Measurements from ENCODE around the gene TRMT5. TPM values are rescaled to one million over a fixed set of nuclear protein-coding genes. Genes with fewer than 3 reads are reported as not detected.

The TRMT5 gene
- total RNA-seq, 1 experiment from 2014 or later: 23.7 TPM

GRCh38 chr14:60951776-60952435, 29.0 kb downstream of the TRMT5 start:
- no peak for DNase-seq (ENCODE audit: low read depth, low spot score)
- ChIA-PET POLR2A (no interaction called here), CTCF (no interaction called here), RAD21 (ENCODE audit: low non-redundant PET in 1 of 2, low total read pairs in 2 of 2, uncharacterized antibody in 2 of 2, unreplicated experiment in 2 of 2) (no interaction called here)
- no peak overlapping the region for H2AFZ ChIP-seq (ENCODE audit: low read depth, low read length, poor library complexity, severe bottlenecking)
- H3K4me3 ChIP-seq (replicated peaks in 1 of 2; ENCODE audit: low read depth in 1 of 2, low read length in 2 of 2): no peak overlapping the region
- no peaks in the 10 kb centered on the region; a peak in 1 of 4 replicates for H3K36me3 ChIP-seq (ENCODE audit: control insufficient read depth in 1 of 2, insufficient read depth in 2 of 2, low read length in 2 of 2)
- H3K4me1 ChIP-seq (ENCODE audit: control insufficient read depth in 1 of 2, insufficient read depth in 2 of 2, low read length in 2 of 2): no peaks in the 10 kb centered on the region
- no TSS peak for BruUV-seq (replicated peaks)
- intact Hi-C loops (cut with micrococcal nuclease): no loop called here
- no peak overlapping the region for H3K9ac ChIP-seq (ENCODE audit: low read length)
- no peaks in the 10 kb centered on the region for H3K9me2 ChIP-seq (ENCODE audit: insufficient read depth)
- no peaks in the 10 kb centered on the region for H3K27me3 ChIP-seq (ENCODE audit: insufficient read depth, low read length)
- ATAC-seq: no peak
- no peak overlapping the region for H3K27ac ChIP-seq (ENCODE audit: low read depth, low read length)
- H3K9me3 ChIP-seq (ENCODE audit: control insufficient read depth in 1 of 2, insufficient read depth in 1 of 2, low read depth in 1 of 2, low read length in 2 of 2): no peaks in the 10 kb centered on the region; a peak in 1 of 4 replicates
- TF ChIP-seq MAX (IDR thresholded peaks at IDR 0.05) (no peak), FOSL1 (IDR thresholded peaks at IDR 0.05; ENCODE audit: low read depth) (no peak), SIN3A (IDR thresholded peaks at IDR 0.05; ENCODE audit: low read depth) (no peak), RAD21 (IDR thresholded peaks at IDR 0.05; ENCODE audit: low read depth) (no peak), JUND (IDR thresholded peaks at IDR 0.05) (no peak)
- no peaks in the 10 kb centered on the region for H4K20me1 ChIP-seq (ENCODE audit: insufficient read depth)
- H3K4me2 ChIP-seq (ENCODE audit: low read length): no peak overlapping the region
- no peaks in the 10 kb centered on the region for H3K79me2 ChIP-seq (ENCODE audit: insufficient read depth, low read length)

GRCh38 chr14:60946773-60947172, 34.1 kb downstream of the TRMT5 start:
- ChIA-PET RAD21 (ENCODE audit: low non-redundant PET in 1 of 2, low total read pairs in 2 of 2, uncharacterized antibody in 2 of 2, unreplicated experiment in 2 of 2) (no interaction called here), POLR2A (no interaction called here), CTCF (no interaction called here)
- no peaks in the 10 kb centered on the region for H3K27me3 ChIP-seq (ENCODE audit: insufficient read depth, low read length)
- no peak for ATAC-seq
- BruUV-seq (replicated peaks): no TSS peak
- no peak overlapping the region for H3K9ac ChIP-seq (ENCODE audit: low read length)
- TF ChIP-seq EZH2 (IDR thresholded peaks at IDR 0.05) (no peak), RAD21 (IDR thresholded peaks at IDR 0.05; ENCODE audit: low read depth) (no peak), SRF (IDR thresholded peaks at IDR 0.05; ENCODE audit: low read depth) (no peak), TCF7L2 (IDR thresholded peaks at IDR 0.05; ENCODE audit: borderline replicate concordance, extremely low read depth, insufficient read depth, insufficient read length) (no peak)
- H2AFZ ChIP-seq (ENCODE audit: low read depth, low read length, poor library complexity, severe bottlenecking): no peak overlapping the region
- H3K4me2 ChIP-seq (ENCODE audit: low read length): no peak overlapping the region
- no peaks in the 10 kb centered on the region for H3K9me3 ChIP-seq (ENCODE audit: control insufficient read depth in 1 of 2, insufficient read depth in 1 of 2, low read depth in 1 of 2, low read length in 2 of 2)
- DNase-seq (ENCODE audit: low read depth, low spot score): no peak
- intact Hi-C loops (cut with micrococcal nuclease): no loop called here
- no peaks in the 10 kb centered on the region for H4K20me1 ChIP-seq (ENCODE audit: insufficient read depth)
- H3K9me2 ChIP-seq (ENCODE audit: insufficient read depth): no peaks in the 10 kb centered on the region
- H3K36me3 ChIP-seq (ENCODE audit: control insufficient read depth in 1 of 2, insufficient read depth in 2 of 2, low read length in 2 of 2): no peaks in the 10 kb centered on the region
- H3K27ac ChIP-seq (ENCODE audit: low read depth, low read length): no peak overlapping the region
- no peaks in the 10 kb centered on the region for H3K79me2 ChIP-seq (ENCODE audit: insufficient read depth, low read length)
- no peak overlapping the region for H3K4me3 ChIP-seq (replicated peaks in 1 of 2; ENCODE audit: low read depth in 1 of 2, low read length in 2 of 2)
- no peaks in the 10 kb centered on the region for H3K4me1 ChIP-seq (ENCODE audit: control insufficient read depth in 1 of 2, insufficient read depth in 2 of 2, low read length in 2 of 2)
